Measurements from ENCODE around the gene FLT4.

The FLT4 gene

GRCh38 chr5:180590543-180591310 is 58.7 kb downstream of the FLT4 start:
- H3K4me3 ChIP-seq (replicated peaks; ENCODE audit: low read depth, low read length) = no peak overlapping the region
- DNase-seq (ENCODE audit: low read depth) = no peak
- TF ChIP-seq CTCF (IDR thresholded peaks at IDR 0.05; ENCODE audit: low read length, missing control alignments) = no peak

DNA sequence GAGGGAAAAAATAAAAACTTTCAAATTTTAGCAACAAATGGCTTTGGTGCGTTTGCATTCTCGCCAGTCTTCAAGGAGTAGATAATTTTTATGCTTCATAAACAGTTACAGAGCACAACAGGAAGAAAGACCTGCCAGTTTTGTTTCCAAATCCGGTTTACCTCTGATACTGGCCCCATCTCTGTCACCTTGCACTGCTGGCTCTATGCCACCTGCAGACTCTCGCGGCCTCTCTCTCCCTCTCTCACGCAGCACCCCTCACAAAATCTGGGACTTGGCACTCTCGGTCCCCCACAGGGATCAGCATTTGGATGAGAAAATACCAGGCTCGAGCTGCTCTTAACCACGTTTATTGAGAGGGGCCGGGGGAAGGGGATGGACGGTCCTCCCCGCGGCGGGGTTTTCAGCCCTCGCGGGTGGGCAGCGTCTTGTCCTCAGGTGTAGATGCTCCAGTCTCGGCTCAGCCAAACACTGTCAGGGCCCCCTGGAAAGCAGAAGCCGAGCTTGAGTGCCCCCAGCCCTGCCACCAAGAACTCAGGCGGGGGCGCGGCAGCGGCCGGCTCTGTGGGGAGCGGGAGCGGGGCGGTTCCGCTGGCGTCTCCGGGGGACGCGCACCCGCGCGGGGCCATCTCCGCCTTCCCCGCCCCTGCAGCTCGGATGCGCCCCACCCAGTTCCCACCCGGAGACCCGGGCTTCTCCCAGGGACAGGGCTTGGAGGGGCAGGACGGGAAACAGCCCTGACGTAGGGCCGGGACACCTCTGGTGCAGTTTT is 59.4 kb downstream of the FLT4 start:
- DNase-seq (ENCODE audit: low read depth) = no peak
- TF ChIP-seq CTCF (IDR thresholded peaks at IDR 0.05; ENCODE audit: low read length, missing control alignments) = no peak
- no peak overlapping the region for H3K4me3 ChIP-seq (replicated peaks; ENCODE audit: low read depth, low read length)

DNA sequence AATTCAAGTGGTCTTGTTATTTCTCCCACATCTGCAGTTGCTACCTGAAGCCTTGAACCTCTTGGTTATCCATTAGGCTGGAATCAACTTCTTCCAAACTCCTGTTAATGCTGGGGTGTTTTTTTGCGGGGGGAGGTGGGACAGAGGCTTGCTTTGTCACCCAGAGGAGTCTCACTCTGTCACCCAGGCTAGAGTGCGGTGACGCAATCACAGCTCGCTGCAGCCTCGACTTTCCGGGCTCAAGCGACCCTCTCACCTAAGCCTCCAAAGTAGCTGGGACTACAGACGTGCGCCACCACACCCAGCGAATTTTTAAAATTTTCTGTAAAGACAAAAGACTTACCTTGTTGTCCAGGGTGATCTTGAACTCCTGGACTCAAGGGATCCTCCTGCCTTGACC is 62.5 kb downstream of the FLT4 start:
- no peak for TF ChIP-seq CTCF (IDR thresholded peaks at IDR 0.05; ENCODE audit: low read length, missing control alignments)
- DNase-seq (ENCODE audit: low read depth) = no peak
- H3K4me3 ChIP-seq (replicated peaks; ENCODE audit: low read depth, low read length) = no peak overlapping the region

- DNase-seq (ENCODE audit: low read depth) = no peak
- H3K4me3 ChIP-seq (replicated peaks; ENCODE audit: low read depth, low read length) = no peak overlapping the region
- no peak for TF ChIP-seq CTCF (IDR thresholded peaks at IDR 0.05; ENCODE audit: low read length, missing control alignments)
Measured at GRCh38 chr5:180586204-180586603, 63.2 kb downstream of the FLT4 start.

GRCh38 chr5:180583738-180584137 is 65.7 kb downstream of the FLT4 start:
- DNase-seq (ENCODE audit: low read depth) = no peak
- TF ChIP-seq CTCF (IDR thresholded peaks at IDR 0.05; ENCODE audit: low read length, missing control alignments) = no peak
- no peak overlapping the region for H3K4me3 ChIP-seq (replicated peaks; ENCODE audit: low read depth, low read length)

DNA sequence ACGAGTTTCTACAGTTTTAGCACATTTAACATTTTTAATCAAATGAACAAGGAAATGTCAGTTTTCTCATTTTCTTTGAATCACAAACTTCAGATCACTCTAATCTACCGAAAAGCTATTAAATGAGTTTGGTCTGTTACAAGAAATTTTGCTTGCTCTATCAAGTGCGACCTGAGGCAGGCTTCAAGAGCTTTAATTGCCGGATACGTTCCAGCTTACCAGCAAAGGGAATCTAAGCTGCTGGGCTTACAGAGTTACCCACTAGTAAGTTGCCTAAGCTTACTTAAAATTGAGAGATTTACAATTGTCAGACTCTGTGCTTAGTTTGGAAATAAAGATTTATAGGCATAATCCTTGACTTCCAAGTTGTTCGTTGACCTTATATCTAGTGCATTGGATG is 68.7 kb downstream of the FLT4 start:
- H3K4me3 ChIP-seq (replicated peaks; ENCODE audit: low read depth, low read length) = no peak overlapping the region
- TF ChIP-seq CTCF (IDR thresholded peaks at IDR 0.05; ENCODE audit: low read length, missing control alignments) = no peak

More for the DNA sequence above, 68.7 kb downstream of the FLT4 start:
- no peak for DNase-seq (ENCODE audit: low read depth)

All from fibroblast of pulmonary artery (primary cell).